HG02642 (cell line): ENCODE measurements around the gene C6orf136.
"Not testable (repeated sequence)": the region's sequence is repeated elsewhere in the genome, so short reads cannot be mapped to it uniquely, and the experiment has no call there.

Experiments
- ATAC-seq: cut with Tn5 transposase; IDR thresholded peaks from one replicate; pipeline ENCODE4 v1.9.1; 2021; ENCODE audit warnings: mild to moderate bottlenecking; ENCODE audit not compliant: unreplicated experiment, poor library complexity

C6orf136 gene

DNA sequence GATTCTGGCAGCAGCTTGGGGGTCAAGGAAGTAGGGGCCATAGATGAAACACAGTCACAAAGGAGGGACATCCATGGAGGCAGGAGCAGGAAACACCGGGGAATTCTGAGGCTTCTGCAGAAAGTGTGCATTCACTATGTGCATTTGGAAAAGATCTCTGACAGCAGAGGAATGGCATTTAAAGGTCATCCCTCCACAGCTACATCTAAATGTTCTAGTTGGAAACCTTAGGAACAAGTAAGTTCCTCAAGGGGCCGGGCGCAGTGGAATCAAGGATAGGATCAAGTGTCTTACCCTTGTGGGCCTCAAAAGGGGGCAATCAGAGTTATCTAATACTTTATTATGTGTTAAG, 8.8 kb downstream of the C6orf136 start:
- ATAC-seq, result no peak

DNA sequence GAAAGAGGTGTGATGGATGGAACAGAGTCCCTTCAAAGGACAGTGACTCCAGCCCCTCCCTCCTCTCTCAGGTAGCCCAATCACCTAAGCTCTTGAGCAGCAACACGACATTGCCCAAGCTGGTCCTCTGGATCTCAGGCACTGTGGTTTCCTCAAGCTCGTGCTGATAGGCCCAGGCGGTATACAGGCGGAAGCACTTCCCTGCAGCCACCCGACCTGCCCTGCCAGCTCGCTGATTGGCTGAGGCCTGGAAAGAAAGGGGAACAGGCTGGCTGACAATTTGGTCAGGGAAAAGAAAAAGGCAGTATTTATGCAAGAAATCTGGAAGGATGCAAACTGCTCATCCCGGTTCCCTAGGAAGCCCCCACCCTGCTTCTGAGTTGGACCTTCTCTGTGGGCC, 9.6 kb downstream of the C6orf136 start:
- ATAC-seq, result no peak

DNA sequence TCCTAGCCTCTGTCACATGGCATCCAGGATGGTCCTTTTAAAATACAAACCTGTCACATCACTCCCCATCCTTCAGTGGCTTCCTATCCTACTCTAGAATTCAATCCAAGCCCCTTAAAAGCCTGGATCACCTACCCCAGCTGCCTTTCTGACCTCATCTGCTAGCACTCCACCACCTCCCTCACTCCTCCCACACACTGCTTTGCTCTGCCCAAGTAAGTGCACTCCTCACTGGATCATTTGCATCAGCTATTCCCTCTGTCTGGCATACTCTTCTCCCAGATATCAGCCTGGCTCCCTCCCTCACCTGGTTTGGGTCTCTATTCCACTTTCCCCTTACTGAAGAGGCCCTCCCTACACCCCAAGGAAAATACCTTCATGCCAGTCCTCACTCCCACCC, 10.5 kb downstream of the C6orf136 start:
- no peak for ATAC-seq

DNA sequence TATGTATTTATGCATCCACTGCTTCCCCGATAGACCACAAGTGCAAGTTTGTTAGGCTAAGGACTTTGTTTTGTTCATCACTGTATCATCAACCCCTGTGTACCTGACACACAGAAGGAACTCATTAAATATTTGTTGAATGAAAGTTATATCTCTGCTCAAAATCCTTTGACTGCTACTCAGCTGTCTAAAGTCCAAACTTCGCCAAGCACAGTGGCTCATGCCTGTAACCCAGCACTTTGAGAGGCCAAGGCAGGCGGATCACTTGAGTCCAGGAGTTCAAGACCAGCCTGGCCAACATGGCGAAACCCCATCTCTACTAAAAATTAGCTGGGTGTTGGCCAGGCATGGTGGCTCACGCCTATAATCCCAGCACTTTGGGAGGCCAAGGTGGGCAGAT, 11.0 kb downstream of the C6orf136 start:
- not testable (repeated sequence) for ATAC-seq

DNA sequence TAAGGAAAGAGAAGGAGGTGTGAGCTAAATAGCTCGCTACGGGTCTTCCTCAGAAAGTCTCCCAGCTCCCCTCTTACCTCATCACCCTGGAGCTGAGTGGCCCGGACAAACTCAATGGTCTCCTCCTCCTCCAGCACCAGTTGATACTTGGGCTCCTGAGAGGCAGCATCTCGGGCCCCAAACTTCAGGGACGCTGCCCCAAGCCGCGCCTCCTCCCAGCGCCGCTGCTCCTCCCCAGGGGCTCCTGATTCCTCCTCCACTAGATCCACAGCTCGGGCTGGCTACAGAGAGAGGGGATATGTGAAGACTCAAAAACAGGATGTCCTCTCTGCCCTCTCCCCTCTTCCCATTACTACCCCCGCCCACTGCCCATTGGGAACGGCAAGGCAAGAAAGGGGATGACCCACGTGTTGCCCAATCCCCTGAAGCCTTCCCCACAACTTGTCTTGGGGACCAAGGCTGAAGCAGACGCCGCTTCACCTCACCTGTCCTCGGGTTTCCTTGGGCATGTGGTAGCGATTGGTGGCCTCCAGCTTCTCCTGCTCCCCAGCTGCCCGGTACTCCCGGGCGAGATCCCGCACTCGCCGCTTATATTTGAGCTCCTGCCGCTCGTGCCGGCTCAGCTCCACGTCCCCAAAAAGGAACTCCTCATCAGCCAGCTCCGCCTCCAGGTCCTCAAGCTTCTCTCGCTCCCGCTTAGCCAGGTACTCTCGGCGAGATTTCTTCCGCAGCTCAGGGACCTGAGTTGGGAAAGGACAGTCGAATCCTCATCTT, 18.2 kb downstream of the C6orf136 start:
- ATAC-seq, result no peak

DNA sequence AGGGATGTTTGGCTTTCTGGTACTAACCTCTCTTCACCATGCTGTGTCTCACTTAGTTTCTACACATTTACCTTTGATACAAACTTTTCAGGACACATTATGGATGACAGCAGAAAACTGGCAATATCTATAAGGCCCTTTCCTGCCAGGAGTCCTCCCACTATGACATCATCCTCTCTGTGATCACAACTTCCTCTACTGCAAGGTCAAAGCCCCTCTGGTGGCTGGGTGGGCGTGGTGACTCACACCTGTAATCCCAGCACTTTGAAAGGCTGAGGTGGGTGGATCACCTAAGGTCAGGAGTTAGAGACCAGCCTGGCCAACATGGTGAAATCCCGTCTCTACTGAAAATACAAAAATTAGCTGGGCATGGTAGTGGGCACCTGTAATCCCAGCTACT, 19.4 kb downstream of the C6orf136 start:
- ATAC-seq, result not testable (repeated sequence)

DNA sequence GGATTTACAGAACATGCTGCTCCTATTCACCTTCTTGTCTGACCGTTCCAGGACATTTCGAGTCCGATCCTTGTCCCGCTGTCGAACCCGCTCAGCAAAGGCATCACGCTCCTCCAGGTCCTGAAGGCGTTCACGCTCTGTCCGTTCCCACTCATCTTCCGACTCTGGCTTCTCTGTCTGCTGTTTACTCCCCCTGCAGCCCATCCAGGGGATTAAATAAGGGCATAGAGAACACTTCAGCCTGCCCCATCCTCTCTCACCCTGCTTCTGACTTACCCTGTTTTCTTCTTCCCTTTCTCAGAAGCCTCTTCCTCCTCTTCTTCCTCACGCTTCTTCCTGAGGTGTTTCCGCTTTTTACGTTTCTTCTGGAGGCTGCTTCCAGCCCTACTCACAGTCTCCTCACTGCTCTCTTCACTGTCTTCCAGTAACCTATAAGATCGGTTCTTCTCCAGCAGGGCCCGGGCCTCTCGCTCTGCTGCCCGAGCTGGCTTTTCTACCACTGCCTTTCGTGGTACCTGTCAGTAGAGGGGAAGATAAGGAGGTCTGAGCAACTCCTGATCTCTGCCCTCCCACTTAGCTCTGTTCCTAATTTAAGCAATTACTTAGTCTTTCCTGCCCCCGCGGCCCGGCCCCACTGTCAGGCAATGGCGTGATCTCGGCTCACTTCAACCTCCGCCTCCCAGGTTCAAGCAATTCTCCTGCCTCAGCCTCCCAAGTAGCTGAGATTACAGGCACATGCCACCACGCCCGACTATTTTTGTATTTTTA, 24.0 kb downstream of the C6orf136 start:
- no peak for ATAC-seq

DNA sequence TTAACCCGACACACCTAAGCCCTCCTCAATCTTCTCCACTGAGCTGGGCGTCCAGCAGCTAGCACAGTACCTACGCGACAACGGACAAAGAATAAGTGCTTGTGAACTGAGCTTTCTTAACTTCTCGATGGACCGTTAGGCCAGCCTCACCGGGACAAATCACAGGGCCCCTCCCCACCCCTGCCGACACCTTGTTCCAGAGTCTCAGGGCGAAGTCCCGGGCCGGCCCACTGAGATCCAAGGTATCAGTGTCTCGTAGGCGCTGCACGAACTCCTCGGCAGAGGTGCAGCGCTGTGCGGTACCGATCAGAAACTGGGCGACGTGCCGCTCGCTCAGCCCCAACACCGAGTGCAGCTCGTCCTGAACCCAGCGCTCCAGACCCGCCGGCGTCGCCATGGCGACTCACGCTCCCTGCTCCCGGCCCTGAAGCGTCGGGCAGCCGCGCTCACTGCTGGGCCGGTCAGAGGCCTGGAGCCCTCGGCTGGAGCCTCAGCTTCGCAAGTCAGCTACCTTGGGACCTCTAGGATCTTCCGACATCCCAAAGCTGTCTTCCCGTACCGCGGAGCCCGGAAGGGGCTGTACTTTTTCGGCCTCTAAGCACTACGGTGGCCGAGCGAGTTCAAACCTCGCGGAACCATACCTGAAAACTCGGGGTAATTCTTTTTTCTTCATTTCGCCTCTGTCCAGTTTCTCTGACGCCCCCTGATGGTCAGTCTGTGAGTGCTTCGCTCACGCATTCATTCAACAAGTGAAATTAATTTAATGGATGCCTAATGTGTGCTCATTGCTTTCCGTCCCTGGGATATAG, 25.7 kb downstream of the C6orf136 start, which contains the start of gene DHX16:
TSS of gene DHX16 (minus strand) at position 562 of the 809 bp plus-strand sequence. CDS start at position 397, 165 bp downstream.
- ATAC-seq, result peak; percentile 78

DNA sequence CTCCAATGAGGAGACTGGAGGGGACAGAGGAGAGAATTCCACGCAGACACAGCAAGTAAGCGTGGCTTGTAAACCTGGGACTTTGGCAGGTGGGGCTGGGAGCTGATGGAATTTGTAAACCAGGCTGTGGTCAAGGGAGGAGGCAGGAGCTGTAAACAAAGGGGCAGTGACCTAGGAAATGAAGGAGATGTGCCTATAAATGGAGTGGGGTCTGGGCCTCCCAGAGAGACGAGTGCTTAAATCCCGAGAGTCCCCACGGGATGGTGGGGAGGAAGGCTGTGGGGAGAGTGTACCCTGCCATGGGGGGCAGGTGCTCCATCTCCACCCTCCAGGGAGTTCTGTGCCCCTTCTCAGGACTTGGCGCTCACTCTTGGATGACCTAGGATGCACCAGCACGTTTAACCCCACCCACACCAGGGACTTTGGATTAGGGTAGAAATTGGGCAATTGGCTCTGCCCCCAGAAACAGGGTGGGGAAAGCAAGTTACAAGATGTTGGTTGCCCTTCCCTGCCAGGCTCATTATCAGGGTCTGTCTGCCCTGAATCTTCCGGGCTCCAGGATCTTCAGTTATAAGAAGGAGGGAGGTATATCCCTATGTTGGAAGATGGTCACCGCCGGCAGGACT, 29.8 kb downstream of the C6orf136 start:
- ATAC-seq, result no peak

DNA sequence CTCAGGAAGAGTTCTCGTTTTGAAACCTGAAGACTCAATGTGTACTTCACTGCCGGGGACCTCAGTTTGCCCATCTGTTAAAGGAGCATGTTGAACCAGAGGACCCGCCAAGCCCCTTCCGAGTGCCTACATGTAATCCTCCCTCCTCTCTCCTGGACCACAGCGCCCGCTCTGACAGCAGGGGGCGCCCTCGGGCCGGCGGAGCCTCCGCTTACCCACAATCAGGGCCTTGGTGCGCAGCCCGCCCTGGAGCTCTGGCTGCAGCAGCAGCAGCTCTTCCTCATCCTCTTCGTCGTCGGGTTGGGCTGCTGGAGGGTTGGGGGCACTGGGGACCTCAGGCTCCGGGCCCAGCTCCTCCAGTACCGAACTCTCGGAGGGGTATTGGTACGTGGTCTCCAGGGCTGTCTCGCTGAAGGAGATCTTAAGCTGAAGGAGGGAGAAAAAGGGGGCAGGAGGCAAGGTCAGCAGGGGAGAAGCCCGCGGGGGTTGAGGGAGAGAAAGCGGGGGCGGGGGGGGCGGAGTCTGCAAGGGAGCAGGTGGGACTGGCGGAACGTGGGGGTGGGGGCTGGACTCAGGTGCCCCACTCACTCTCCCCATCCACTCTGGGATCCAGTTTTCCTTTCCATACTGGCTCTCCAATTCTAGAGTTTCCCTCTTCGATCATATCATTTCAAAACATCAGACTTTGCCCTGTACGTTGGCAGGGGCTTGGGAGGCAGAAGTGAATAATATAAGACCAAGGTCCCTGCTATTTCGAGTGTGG, 32.2 kb downstream of the C6orf136 start:
- ATAC-seq, result peak; percentile 45

DNA sequence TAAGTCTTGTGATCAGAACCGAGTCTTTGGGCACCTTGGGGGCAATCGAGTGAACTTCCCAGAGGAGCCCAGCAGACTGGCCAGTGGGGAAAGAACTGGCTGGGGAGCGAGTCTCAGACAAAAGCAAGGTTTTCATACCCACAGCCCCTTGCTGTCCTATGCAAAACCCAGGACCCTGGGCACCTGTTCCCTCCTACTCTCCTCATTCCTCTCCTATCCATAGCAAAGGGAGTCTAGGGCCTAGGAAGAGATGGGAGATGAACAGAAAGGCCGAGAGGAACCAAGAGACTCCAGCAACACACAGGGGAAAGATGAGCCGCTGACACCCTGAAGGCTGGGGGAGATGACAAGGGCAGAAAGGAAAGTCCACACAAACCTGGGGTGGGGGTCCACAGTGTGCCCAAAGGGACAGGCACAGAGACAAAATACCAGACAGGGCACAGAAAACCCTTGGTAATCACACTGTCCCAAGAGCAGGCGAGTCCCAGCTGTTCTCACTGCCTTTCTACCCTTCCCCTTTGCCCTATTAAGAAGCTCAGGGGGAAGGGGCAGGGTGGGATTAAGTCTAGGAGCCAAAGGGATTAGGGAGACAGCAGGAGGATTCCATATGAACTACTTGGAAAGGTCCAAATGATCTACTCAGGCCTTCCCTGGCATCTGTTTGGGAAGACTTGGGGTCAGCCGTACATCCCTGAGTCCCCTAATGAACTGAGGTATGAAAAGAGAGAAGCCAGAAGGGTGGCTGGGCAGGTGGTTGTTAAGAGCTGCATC, 33.0 kb downstream of the C6orf136 start:
- no peak for ATAC-seq

DNA sequence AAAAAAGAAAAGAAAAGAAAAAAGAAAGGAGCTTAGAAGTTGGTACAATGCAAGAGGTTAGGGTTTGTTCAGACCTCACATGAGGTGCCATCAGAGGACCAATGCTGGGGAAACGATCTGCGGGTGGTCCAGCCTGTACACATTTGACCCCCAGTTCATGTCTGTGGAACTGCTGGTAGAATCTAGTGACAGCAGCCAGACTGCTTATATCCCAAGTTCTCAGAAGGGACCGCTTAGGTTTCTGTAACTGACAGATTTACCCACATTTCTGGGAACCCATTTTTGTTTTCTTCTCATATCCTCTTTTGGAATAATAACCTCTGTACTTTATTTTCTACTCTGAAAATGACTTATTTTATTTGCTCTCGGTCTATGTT, 34.8 kb downstream of the C6orf136 start:
- no peak for ATAC-seq

DNA sequence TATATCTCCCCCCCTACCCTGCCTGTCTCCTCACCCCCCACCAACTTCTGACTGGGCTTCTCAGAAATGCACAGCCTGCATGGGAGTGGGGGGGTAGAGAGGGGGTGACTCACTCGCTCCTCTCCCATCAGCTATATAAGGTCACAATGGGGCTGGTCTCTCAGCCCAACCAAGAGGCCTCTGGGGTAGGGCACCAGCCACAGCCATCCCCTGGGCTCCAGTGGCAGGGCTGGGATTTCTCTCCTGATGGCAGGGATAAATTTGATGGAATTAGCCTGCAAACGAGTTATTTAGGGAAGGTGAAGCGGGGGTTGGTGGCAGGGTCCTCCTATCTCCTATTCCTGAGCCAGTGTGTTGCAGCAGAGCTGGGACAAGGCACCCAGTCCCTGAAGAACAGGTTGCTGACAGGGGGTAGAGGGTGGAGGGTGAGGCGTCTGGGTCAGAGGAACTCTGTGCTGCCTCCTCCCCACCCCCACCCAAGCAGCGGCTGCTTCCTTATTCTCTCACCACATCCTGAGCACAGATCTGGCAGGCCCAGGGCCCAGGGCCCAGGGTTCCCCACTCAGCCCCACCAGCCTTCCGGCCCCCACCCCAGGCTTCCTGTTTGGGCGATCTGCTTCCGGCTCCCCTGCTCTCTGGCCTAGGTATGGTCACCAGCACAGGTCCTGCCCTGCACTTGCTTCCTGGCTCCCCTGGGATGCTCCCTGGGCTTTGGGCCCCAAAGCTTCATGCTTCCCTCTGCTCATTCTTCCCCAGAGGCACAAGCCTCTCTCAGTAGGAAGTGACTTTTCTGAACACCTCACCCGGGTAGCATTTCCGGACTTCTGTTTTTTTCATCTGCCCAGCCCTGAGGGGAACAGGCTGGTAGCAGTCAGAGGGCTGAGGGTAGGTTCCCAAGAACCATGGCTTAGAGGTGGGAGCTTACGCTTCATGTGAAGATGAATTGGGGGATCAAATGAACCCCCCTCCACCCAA, 35.5 kb downstream of the C6orf136 start:
- peak; percentile 34 for ATAC-seq

DNA sequence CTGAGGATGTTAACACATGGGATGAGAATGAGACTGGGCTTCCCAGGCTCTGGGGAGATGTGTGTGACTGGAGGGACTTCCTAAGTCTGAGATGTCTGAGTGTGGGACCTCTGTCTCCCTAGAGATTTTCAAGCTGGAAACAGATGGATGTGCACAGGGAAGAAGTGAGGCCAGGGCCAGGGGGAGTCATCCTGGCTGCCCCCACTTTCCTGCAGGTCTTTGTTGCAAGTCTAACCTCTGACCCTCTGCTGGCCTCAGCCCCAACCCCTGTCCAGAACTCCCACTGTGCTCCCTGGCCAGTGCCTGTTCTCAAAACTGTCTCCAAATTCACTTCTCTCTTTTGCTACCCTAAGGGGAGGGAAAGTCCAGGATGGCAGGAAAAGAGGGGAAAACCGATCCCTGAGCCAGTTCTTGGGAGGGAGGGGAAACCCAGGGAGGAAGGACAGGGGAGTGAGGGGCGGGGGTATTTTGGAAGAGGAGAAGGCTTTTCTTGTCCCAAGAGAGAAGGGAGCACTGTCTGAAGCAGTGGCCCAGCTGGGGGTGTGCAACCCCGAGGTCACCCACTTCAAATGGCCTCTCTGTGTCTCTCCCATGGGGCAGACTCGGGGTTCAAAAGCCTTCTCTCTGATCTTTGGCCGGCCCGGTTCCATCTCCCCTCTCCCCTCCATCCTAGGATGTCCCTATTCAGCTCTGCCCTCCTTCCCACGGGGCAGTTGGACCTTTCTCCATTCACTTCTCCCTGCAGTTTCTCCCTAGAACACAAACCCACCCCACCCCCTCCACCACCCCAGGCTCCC, 36.4 kb downstream of the C6orf136 start:
- ATAC-seq, result no peak

DNA sequence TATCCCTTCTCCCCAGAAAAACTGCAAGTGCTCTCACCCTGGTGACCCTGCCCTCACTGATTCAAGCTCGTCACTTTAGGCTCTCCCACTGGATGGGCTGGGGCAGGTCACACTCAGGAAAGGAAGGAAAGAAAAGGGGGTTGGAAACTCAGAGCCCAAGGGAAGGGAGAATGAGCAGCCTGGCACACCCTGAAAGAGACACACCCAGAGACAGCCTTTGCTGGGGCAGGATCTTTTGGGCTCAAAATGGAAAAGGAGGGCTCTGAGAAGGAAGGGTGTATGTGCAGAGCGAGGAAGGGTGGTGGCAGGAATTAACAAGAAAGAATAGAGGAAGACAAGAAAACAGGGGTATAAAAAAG, 37.0 kb downstream of the C6orf136 start:
- ATAC-seq, result no peak

DNA sequence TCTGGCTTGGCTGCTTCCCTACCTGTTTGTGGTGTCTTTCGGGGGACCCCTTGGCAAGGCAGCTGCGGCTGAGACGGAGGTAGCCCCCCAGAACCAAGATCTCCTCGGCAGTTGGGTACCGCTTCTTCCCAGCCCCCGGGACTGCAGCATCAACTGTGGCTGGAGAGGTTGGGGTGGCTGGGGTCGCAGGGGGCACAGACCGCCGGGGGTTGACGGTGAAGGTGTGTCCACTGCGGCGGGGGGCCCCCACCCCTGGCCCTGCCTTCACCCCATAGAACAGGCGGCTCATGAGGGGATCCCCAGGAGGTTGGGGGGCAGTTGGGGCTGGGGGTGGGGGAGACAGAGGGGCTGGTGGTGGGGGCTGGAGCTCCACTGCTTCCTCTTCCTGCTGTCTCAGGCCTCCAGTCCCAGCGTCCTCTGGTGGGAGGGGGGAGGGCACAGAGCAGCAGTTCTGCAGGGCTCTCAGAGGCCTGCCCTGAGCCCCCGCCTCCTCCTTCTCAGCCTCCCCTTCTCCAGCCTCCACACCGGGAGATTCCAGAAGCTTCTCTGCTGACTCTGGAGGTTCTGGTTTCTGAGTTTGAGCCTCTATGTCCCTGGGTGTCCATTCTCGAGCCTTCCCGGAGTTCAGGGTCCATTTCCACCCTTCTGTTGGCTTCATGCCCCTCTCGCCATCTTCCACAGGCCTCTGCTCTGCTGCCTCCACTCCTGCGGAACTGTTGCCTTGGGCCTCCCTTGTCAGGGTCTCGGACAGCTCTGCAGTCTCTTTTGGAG, 37.6 kb downstream of the C6orf136 start:
- no peak for ATAC-seq
